ENCODE data around the gene AKAP1. TPM values are rescaled to one million over a fixed set of nuclear protein-coding genes. Genes with fewer than 3 reads are reported as not detected.

The AKAP1 gene
- polyA plus RNA-seq, 1 donor (not counting 4 experiments of a cell fraction or from before 2014, with no cell fraction given) = 24.1 TPM

- H3K4me3 ChIP-seq (ENCODE audit: control insufficient read depth in 2 of 3, extremely low read depth in 1 of 3, insufficient read depth in 2 of 3, low read depth in 1 of 3, low read length in 3 of 3) = no peak overlapping the region
- H3K36me3 ChIP-seq (ENCODE audit: control insufficient read depth in 2 of 2, extremely low read depth in 1 of 2, insufficient read depth in 2 of 2, low read length in 2 of 2) = no peaks in the 10 kb centered on the region
- H3K79me2 ChIP-seq (ENCODE audit: control insufficient read depth, insufficient read depth, low read length) = no peaks in the 10 kb centered on the region
- H2AFZ ChIP-seq (ENCODE audit: control insufficient read depth, low read length) = no peak overlapping the region
- H4K20me1 ChIP-seq (ENCODE audit: control insufficient read depth, extremely low read depth, insufficient read depth, low read length) = no peaks in the 10 kb centered on the region
- H3K4me2 ChIP-seq (ENCODE audit: control insufficient read depth, extremely low read depth, insufficient read depth, low read depth, low read length) = no peak overlapping the region
- no peak overlapping the region for H3K27ac ChIP-seq (ENCODE audit: control insufficient read depth, insufficient read depth, low read length)
- no peak overlapping the region for H3K9ac ChIP-seq (ENCODE audit: control insufficient read depth, extremely low read depth, insufficient read depth, low read length)
- TF ChIP-seq EZH2 (IDR thresholded peaks at IDR 0.05; ENCODE audit: low read length) (no peak), CTCF (optimal IDR thresholded peaks at IDR 0.05 in 1 of 3, IDR thresholded peaks at IDR 0.05 in 1 of 3, conservative IDR thresholded peaks at IDR 0.05 in 1 of 3; ENCODE audit: extremely low read depth in 1 of 3, insufficient read depth in 2 of 3, low read length in 3 of 3) (no peak)
- no peaks in the 10 kb centered on the region for H3K9me1 ChIP-seq (ENCODE audit: control insufficient read depth, extremely low read depth, insufficient read depth, low read length)
- H3K4me1 ChIP-seq (ENCODE audit: control insufficient read depth, extremely low read depth, insufficient read depth, low read length) = peaks cover 3% of the 10 kb centered on the region
- dilution Hi-C loops (cut with MboI; ENCODE audit: extremely low pct_ligation_motif_present, low sequenced_read_pairs) = no loop called here
- no peak for DNase-seq (ENCODE audit: low read depth, low spot score)
- no peaks in the 10 kb centered on the region for H3K9me3 ChIP-seq (ENCODE audit: control insufficient read depth, low read depth, low read length)
- H3K27me3 ChIP-seq (ENCODE audit: control insufficient read depth, extremely low read depth, insufficient read depth, low read length) = no peaks in the 10 kb centered on the region
- no peak for FAIRE-seq
Observed at GRCh38 chr17:57165754-57166153, 80.7 kb downstream of the AKAP1 start.

GRCh38 chr17:57166803-57167202 is 81.8 kb downstream of the AKAP1 start:
- Histone ChIP-seq H3K9me1 (ENCODE audit: control insufficient read depth, extremely low read depth, insufficient read depth, low read length) (no peaks in the 10 kb centered on the region), H2AFZ (ENCODE audit: control insufficient read depth, low read length) (peak overlapping the region; percentile 51), H4K20me1 (ENCODE audit: control insufficient read depth, extremely low read depth, insufficient read depth, low read length) (no peaks in the 10 kb centered on the region), H3K27me3 (ENCODE audit: control insufficient read depth, extremely low read depth, insufficient read depth, low read length) (no peaks in the 10 kb centered on the region), H3K36me3 (ENCODE audit: control insufficient read depth in 2 of 2, extremely low read depth in 1 of 2, insufficient read depth in 2 of 2, low read length in 2 of 2) (no peaks in the 10 kb centered on the region), H3K9ac (ENCODE audit: control insufficient read depth, extremely low read depth, insufficient read depth, low read length) (no peak overlapping the region), H3K27ac (ENCODE audit: control insufficient read depth, insufficient read depth, low read length) (no peak overlapping the region), H3K4me2 (ENCODE audit: control insufficient read depth, extremely low read depth, insufficient read depth, low read depth, low read length) (peak overlapping the region; percentile 22), H3K9me3 (ENCODE audit: control insufficient read depth, low read depth, low read length) (no peaks in the 10 kb centered on the region), H3K79me2 (ENCODE audit: control insufficient read depth, insufficient read depth, low read length) (no peaks in the 10 kb centered on the region), H3K4me3 (ENCODE audit: control insufficient read depth in 2 of 3, extremely low read depth in 1 of 3, insufficient read depth in 2 of 3, low read depth in 1 of 3, low read length in 3 of 3) (no peak overlapping the region), H3K4me1 (ENCODE audit: control insufficient read depth, extremely low read depth, insufficient read depth, low read length) (peaks cover 3% of the 10 kb centered on the region)
- no peak for DNase-seq (ENCODE audit: low read depth, low spot score)
- dilution Hi-C loops (cut with MboI; ENCODE audit: extremely low pct_ligation_motif_present, low sequenced_read_pairs) = no loop called here
- no peak for FAIRE-seq
- TF ChIP-seq CTCF (optimal IDR thresholded peaks at IDR 0.05 in 1 of 3, IDR thresholded peaks at IDR 0.05 in 1 of 3, conservative IDR thresholded peaks at IDR 0.05 in 1 of 3; ENCODE audit: extremely low read depth in 1 of 3, insufficient read depth in 2 of 3, low read length in 3 of 3) (no peak), EZH2 (IDR thresholded peaks at IDR 0.05; ENCODE audit: low read length) (no peak)
